ENCODE measurements around the gene PLPP4.

PLPP4 gene

GRCh38 chr10:120513307-120513796 lies 56.3 kb downstream of the PLPP4 start:
- TF ChIP-seq CTCF (IDR thresholded peaks at IDR 0.05; ENCODE audit: low read depth, low read length): no peak
- Histone ChIP-seq H3K4me3 (ENCODE audit: low read depth, low read length) (no peak overlapping the region), H3K27me3 (ENCODE audit: insufficient read depth, low read depth, severe bottlenecking) (no peaks in the 10 kb centered on the region), H3K9me3 (ENCODE audit: severe bottlenecking) (no peaks in the 10 kb centered on the region), H3K27ac (no peak overlapping the region), H3K36me3 (no peaks in the 10 kb centered on the region; the same call in 1 of the 2 replicates)
- no peak for DNase-seq

- Histone ChIP-seq H3K27me3 (ENCODE audit: insufficient read depth, low read depth, severe bottlenecking) (no peaks in the 10 kb centered on the region), H3K4me3 (ENCODE audit: low read depth, low read length) (no peak overlapping the region), H3K9me3 (ENCODE audit: severe bottlenecking) (no peaks in the 10 kb centered on the region), H3K27ac (no peak overlapping the region), H3K36me3 (no peaks in the 10 kb centered on the region; the same call in 1 of the 2 replicates)
- no peak for TF ChIP-seq CTCF (IDR thresholded peaks at IDR 0.05; ENCODE audit: low read depth, low read length)
- DNase-seq: no peak
Observed at GRCh38 chr10:120514035-120514620, 57.1 kb downstream of the PLPP4 start.

GRCh38 chr10:120514959-120515358 lies 57.9 kb downstream of the PLPP4 start:
- TF ChIP-seq CTCF (IDR thresholded peaks at IDR 0.05; ENCODE audit: low read depth, low read length): no peak
- Histone ChIP-seq H3K27me3 (ENCODE audit: insufficient read depth, low read depth, severe bottlenecking) (no peaks in the 10 kb centered on the region), H3K9me3 (ENCODE audit: severe bottlenecking) (no peaks in the 10 kb centered on the region), H3K27ac (no peak overlapping the region), H3K36me3 (no peaks in the 10 kb centered on the region; the same call in 1 of the 2 replicates), H3K4me3 (ENCODE audit: low read depth, low read length) (no peak overlapping the region)
- DNase-seq: no peak

GRCh38 chr10:120515741-120516140 lies 58.7 kb downstream of the PLPP4 start:
- Histone ChIP-seq H3K27ac (no peak overlapping the region), H3K9me3 (ENCODE audit: severe bottlenecking) (no peaks in the 10 kb centered on the region), H3K36me3 (no peaks in the 10 kb centered on the region; the same call in 1 of the 2 replicates), H3K4me3 (ENCODE audit: low read depth, low read length) (no peak overlapping the region), H3K27me3 (ENCODE audit: insufficient read depth, low read depth, severe bottlenecking) (no peaks in the 10 kb centered on the region)
- DNase-seq: no peak
- TF ChIP-seq CTCF (IDR thresholded peaks at IDR 0.05; ENCODE audit: low read depth, low read length): no peak

GRCh38 chr10:120516426-120516825 lies 59.4 kb downstream of the PLPP4 start:
- Histone ChIP-seq H3K27me3 (ENCODE audit: insufficient read depth, low read depth, severe bottlenecking) (no peaks in the 10 kb centered on the region), H3K27ac (no peak overlapping the region), H3K4me3 (ENCODE audit: low read depth, low read length) (no peak overlapping the region), H3K36me3 (no peaks in the 10 kb centered on the region; the same call in 1 of the 2 replicates), H3K9me3 (ENCODE audit: severe bottlenecking) (no peaks in the 10 kb centered on the region)
- DNase-seq: no peak
- TF ChIP-seq CTCF (IDR thresholded peaks at IDR 0.05; ENCODE audit: low read depth, low read length): no peak

- no peak for TF ChIP-seq CTCF (IDR thresholded peaks at IDR 0.05; ENCODE audit: low read depth, low read length)
Observed at GRCh38 chr10:120517196-120517595, 60.2 kb downstream of the PLPP4 start.

More at GRCh38 chr10:120517196-120517595, 60.2 kb downstream of the PLPP4 start:
- no peaks in the 10 kb centered on the region; the same call in 1 of the 2 replicates for H3K36me3 ChIP-seq
- no peaks in the 10 kb centered on the region for H3K27me3 ChIP-seq (ENCODE audit: insufficient read depth, low read depth, severe bottlenecking)
- no peaks in the 10 kb centered on the region for H3K9me3 ChIP-seq (ENCODE audit: severe bottlenecking)
- no peak for DNase-seq
- no peak overlapping the region for H3K27ac ChIP-seq
- H3K4me3 ChIP-seq (ENCODE audit: low read depth, low read length): no peak overlapping the region
